GM18505 (cell line): Measurements from ENCODE around the gene ABAT.
"Not testable (repeated sequence)": the region's sequence is repeated elsewhere in the genome, so short reads cannot be mapped to it uniquely, and the experiment has no call there.

Source experiments
- ATAC-seq: cut with Tn5 transposase; IDR thresholded peaks from one replicate; pipeline ENCODE4 v1.9.1; 2021; ENCODE audit not compliant: unreplicated experiment
- POLR2A ChIP-seq: IDR thresholded peaks from 4 replicates; pipeline ENCODE4 v1.6.1; 2011; ENCODE audit warnings: borderline replicate concordance; ENCODE audit not compliant: insufficient read depth, insufficient read length; ENCODE audit errors: extremely low read depth

Gene ABAT

GRCh38 chr16:8644211-8645140, 29.9 kb upstream of the ABAT start:
- no peak for ATAC-seq
- no peak for TF ChIP-seq POLR2A

GRCh38 chr16:8645141-8645521, 29.3 kb upstream of the ABAT start:
- TF ChIP-seq POLR2A, result no peak
- no peak for ATAC-seq

GRCh38 chr16:8645831-8646230, 28.6 kb upstream of the ABAT start:
- no peak for TF ChIP-seq POLR2A
- no peak for ATAC-seq

GRCh38 chr16:8646326-8647053, 27.9 kb upstream of the ABAT start:
- TF ChIP-seq POLR2A, result no peak
- no peak for ATAC-seq

- TF ChIP-seq POLR2A, result no peak
- ATAC-seq, result no peak
Measured at GRCh38 chr16:8647721-8648318, 26.6 kb upstream of the ABAT start.

GRCh38 chr16:8648877-8649276, 25.5 kb upstream of the ABAT start:
- no peak for ATAC-seq
- TF ChIP-seq POLR2A, result no peak

GRCh38 chr16:8649829-8650554, 24.4 kb upstream of the ABAT start:
- TF ChIP-seq POLR2A, result no peak
- no peak for ATAC-seq

- ATAC-seq, result not testable (repeated sequence)
Measured at GRCh38 chr16:8651958-8652357, 22.5 kb upstream of the ABAT start.

- no peak for TF ChIP-seq POLR2A
- peak; percentile 66 for ATAC-seq
Measured at GRCh38 chr16:8655184-8655717, 19.2 kb upstream of the ABAT start.

GRCh38 chr16:8656376-8656775, 18.0 kb upstream of the ABAT start:
- no peak for TF ChIP-seq POLR2A
- no peak for ATAC-seq

GRCh38 chr16:8660841-8661301, 13.5 kb upstream of the ABAT start:
- peak; percentile 73 for ATAC-seq
- TF ChIP-seq POLR2A, result no peak

- no peak for ATAC-seq
- TF ChIP-seq POLR2A, result no peak
Measured at GRCh38 chr16:8661703-8662102, 12.7 kb upstream of the ABAT start.
